Activated CD4-positive, alpha-beta T cell treated with anti-CD3 and anti-CD28 coated beads, Interleukin-2, amount 50 U/mL, for 48 hours (primary cell): ENCODE results near the gene EXOC4.
"Not testable (repeated sequence)": the region's sequence is repeated elsewhere in the genome, so short reads cannot be mapped to it uniquely, and the experiment has no call there.

Source experiments
- DNase-seq, 2 experiments: peaks; one replicate each; pipeline ENCODE4 v3.0.0-alpha.2; 2020

EXOC4 gene

DNA sequence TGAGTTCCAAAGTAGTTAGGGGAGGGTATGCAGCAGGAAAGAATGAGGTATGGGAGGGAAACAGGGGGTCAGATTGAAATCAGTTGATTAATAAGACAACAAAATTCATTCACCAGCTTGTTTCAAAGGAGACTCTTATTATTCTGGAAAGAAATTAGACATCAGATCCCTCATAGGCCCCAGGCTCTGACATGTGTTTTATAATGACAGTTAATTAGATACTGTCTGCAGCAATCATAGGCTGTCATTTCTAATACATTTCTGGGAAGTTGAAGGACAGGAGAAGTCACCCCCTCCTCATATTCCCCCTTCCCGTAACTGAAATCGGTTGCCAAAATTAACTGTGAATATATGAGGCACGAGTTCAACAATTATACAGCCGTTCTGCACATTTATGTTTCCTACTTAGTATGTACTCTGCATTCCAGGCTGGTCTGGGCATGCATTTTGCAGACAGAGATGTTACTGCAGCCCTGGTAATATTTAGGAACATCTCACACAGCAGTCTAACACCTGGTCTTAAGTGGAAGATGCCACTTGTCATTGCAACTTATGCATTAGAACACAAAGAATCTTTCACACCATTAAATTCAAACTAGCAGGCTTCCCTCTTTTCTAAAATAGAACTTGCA lies 519.0 kb downstream of the EXOC4 start:
- DNase-seq: no peak

GRCh38 chr7:133773601-133774000 lies 520.7 kb downstream of the EXOC4 start:
- no peak for DNase-seq

DNA sequence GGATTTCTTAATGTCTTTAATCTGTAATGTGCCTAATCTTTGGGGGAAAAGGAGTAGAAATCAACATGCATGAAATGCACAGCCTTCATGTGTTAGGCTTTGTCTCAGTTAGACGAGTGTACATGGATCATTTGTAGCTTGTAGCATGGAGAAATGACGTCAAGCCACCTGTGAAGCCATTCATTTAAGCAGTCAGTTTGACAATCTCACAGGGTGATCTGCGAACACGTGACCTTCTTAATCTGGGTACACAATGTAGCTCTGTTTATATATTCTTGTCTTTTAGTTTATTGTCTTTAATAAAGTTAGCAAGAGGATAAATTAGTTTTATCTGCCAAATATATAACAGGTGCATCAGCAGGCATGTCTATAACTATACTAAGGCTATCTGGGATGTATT lies 522.3 kb downstream of the EXOC4 start:
- no peak for DNase-seq

GRCh38 chr7:133776266-133776665 lies 523.4 kb downstream of the EXOC4 start:
- no peak for DNase-seq

DNA sequence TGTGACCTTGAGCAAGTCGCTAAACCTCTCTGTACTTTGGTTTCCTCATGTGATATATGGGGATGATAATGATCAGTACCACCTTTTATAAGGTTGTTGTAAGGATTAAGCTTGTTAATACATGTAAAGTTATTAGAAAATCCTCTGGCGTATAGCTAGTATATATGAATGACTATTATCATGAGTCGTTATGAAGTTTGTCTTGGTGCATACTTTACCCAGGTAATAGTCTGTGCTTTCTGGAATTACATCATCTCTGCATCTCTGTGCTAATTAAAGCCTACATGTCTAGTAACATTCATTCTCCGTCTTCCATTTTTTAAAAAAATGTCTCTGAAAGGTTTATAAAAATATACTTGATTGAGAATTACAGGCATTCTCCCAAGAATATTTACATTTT lies 524.8 kb downstream of the EXOC4 start:
- DNase-seq: no peak

GRCh38 chr7:133778472-133778871 lies 525.6 kb downstream of the EXOC4 start:
- no peak for DNase-seq

GRCh38 chr7:133779538-133779937 lies 526.7 kb downstream of the EXOC4 start:
- DNase-seq: not testable (repeated sequence)

DNA sequence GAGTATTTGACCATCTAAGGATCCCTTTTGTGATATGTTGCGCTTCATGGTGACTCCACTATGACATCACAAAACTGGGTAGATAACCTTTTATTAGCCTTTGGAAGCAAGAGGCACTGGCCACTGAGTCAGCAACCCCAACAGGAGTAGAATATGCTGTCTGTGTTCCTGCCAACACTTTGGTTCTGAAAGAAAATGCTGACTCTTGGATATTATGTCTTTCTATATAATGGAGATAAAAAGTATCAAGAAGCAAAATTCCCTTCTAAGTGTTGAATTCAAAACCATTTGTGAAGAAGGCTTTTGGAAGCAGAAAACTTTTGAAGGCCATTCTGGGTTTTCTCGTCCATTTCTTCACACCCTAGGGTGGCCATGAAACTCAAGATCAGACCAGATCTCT lies 528.0 kb downstream of the EXOC4 start:
- no peak for DNase-seq

- no peak for DNase-seq
Measured at GRCh38 chr7:133781486-133782090, 528.7 kb downstream of the EXOC4 start.

- DNase-seq: no peak
Measured at GRCh38 chr7:133782470-133782869, 529.6 kb downstream of the EXOC4 start.

DNA sequence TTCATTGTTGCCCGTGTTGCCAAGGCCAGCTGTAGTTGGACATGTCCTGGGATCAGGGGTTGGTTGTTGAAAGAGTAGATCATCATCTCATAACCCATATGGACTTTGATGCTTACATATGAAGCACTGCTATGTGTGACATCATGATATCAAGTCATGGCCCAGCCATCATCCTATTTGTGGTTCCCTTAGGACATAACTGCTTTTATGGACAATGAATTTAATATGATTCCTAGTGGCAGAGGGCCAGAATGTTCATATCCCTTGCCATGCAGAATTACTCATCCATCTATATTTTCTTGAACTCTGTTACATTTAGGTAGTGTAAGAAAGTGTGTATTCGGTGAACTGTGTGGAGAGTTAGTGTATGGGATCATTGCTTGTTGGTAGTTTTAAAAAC lies 530.4 kb downstream of the EXOC4 start:
- no peak for DNase-seq

DNA sequence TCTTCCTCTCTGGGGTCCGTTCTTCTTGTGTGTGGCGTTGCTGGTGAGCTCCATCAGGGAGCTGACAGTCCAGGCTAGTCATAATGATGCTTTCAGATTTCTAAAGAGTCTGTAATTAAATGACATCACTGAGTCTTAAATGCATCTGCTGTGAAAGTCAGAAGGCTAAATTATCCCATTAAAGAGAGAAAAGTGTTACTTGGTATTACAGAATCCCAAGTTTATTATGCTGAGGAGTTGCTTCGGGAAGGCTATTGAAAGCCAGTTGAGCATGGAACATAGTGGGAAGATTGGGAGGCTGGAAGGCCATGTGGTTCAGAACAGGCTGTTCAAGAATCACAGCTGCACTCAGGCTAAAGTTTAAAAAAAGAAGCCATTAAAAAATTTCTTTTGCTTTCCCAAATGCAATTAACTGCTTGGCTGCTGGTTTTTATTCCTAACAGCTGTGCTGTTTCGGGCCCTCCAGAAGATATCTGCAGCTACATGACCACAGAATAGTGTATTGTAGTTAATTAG lies 531.7 kb downstream of the EXOC4 start:
- no peak for DNase-seq

- DNase-seq: no peak
Measured at GRCh38 chr7:133786401-133786937, 533.6 kb downstream of the EXOC4 start.

DNA sequence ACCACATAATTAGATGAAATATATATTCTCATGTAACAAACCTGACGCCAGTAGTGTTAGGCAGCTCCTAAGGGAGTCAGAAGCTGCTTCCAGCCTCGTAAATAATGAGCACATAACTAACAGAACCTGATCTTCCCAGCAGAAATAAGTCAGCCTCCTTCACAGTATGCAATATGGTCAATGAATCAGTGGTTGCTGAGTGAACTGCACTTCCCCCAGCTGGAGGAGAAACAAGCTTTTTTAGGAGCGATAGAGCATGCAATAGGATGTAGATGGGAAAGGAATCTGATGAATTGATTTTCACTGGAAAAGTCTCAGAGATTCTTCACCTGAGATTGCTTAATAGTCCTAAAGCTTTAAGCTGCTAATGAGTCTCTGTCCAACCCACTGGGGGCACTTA lies 537.1 kb downstream of the EXOC4 start:
- no peak for DNase-seq

- DNase-seq: no peak
Measured at GRCh38 chr7:133790911-133791310, 538.0 kb downstream of the EXOC4 start.

GRCh38 chr7:133794479-133794878 lies 541.6 kb downstream of the EXOC4 start:
- DNase-seq: no peak

DNA sequence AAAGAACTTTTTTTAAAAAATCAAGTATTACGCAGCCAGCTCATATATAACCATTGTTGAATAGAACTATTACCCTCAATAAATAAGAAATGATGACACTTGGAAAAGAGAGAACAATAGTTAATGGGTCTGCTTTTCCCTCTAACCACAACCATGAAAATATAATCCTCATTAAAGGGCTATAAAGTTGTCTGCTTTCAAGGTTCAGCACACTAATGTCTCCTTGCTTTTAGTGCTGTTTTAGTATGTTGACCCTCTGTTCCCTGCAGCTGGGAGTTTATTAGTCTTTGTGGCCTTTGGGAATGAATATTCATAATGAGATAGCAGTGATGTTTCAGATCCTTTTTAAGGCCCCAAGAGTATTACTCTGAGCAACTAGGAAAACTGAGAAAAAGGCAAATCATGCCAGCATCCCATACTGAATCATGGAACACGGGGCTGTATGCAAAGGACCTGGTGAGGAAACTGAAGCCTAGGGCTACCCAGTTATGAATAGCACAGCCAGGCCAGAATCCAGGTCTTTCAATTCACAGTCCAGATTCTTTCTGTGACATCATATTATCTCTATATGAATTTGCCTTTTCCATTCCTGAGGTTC lies 542.3 kb downstream of the EXOC4 start:
- no peak for DNase-seq

GRCh38 chr7:133796782-133797745 lies 544.2 kb downstream of the EXOC4 start:
- no peak for DNase-seq

- no peak for DNase-seq
Measured at GRCh38 chr7:133797818-133798520, 545.1 kb downstream of the EXOC4 start.

DNA sequence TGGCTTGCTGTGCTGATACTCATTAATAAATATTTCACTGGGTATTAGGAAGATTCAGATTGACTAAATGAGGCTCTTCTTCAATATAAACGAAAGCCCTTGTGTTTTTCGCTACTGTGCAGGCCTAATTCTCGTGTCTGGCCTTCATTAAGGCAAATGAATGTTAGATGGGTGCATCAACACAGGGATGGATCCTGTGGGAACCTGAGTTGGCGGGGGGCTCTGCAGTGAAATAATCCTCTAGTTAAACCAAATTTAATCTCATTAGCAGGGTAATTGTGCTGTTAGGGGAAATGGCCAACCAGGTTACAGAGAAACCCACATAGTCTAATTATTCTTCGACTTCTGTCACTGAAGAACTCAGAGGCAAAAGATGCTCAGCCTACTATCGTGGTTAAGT lies 548.5 kb downstream of the EXOC4 start:
- DNase-seq: no peak

DNA sequence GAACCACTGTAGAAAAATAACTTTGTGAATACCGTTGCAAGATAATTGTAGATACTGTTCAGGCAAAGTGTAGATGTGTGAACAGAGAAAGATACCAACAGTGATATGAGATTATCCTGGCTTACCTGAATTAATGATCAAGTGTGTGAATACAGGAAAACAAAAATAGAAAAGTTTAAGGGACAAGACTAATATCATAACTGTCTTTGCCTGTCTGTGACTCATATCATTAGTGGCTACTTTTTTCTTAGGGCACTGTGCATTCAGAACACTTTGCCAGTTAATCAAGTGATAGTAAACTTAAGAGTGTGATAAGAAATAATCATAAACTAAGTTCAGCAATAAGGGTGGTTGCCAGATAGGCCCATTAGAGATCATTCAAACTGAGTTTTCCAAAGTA lies 551.2 kb downstream of the EXOC4 start:
- no peak for DNase-seq

GRCh38 chr7:133805426-133805825 lies 552.5 kb downstream of the EXOC4 start:
- no peak for DNase-seq
